ENCODE measurements around the gene EIF5AL1.

GRCh38 chr10:79559726-79560125 is 47.4 kb downstream of the EIF5AL1 start:
- no peak for TF ChIP-seq POLR2A (IDR thresholded peaks at IDR 0.05; ENCODE audit: extremely low read depth, insufficient read length)
- no peak for TF ChIP-seq CTCF (IDR thresholded peaks at IDR 0.05; ENCODE audit: low read depth, low read length)
- no peak for TF ChIP-seq MYC (IDR thresholded peaks at IDR 0.05; ENCODE audit: low read depth, low read length)
- TF ChIP-seq MAX (IDR thresholded peaks at IDR 0.05; ENCODE audit: low read depth, low read length), result no peak
